Testis (tissue), 3 donors: Measurements from ENCODE around the gene OLA1. TPM values are rescaled to one million over a fixed set of nuclear protein-coding genes. Genes with fewer than 3 reads are reported as not detected.

Source experiments
- DNase-seq: peaks from one replicate; pipeline ENCODE4 v3.0.0-alpha.2; 2019
- H3K27ac ChIP-seq, 2 donors: fragments of 200-600 bp; sonication (generic); one replicate each; pipeline ENCODE4 v1.5.1; 2019
- H3K27me3 ChIP-seq: fragments of 200-600 bp; sonication (generic); one replicate; pipeline ENCODE4 v1.5.1; 2019
- H3K36me3 ChIP-seq: fragments of 200-600 bp; sonication (generic); one replicate; pipeline ENCODE4 v1.5.1; 2017; ENCODE audit warnings: low read depth; ENCODE audit errors: missing control alignments
- H3K4me1 ChIP-seq: fragments of 200-600 bp; sonication (generic); one replicate; pipeline ENCODE4 v1.5.1; 2019
- H3K4me3 ChIP-seq, 2 donors: fragments of 200-600 bp; sonication (generic); one replicate each; pipeline ENCODE4 v1.5.1; 2017 to 2019
- H3K9me3 ChIP-seq: fragments of 200-600 bp; sonication (generic); one replicate; pipeline ENCODE4 v1.5.1; 2017
- CTCF ChIP-seq, 3 experiments: fragments of 450-650 bp in 2 of 3; fragments of 200-600 bp in 1 of 3; sonication (generic) in 1 of 3; IDR thresholded peaks; one replicate each; pipeline ENCODE4 v1.5.1; 2016 to 2019; ENCODE audit warnings: antibody characterized with exemption in 3 of 3, mild to moderate bottlenecking in 2 of 3, moderate library complexity in 1 of 3
- POLR2A ChIP-seq: fragments of 450-650 bp; IDR thresholded peaks from one replicate; pipeline ENCODE4 v1.6.1; 2017; ENCODE audit warnings: antibody characterized with exemption, mild to moderate bottlenecking, moderate library complexity
- WGBS, 2 donors: methylation state at CpG; one replicate each; pipeline ENCODE4 v1.1.5; 2018; 5-methylcytosine and 5-hydroxymethylcytosine counted together
- intact Hi-C: fragments of 100-400 bp; cut with DNase I; formaldehyde crosslinking; loops from one replicate; pipeline ENCODE4 v1.15.1; 2023; ENCODE audit warnings: low total_unique reads
- polyA plus RNA-seq: library from polyadenylated mRNA; stranded (reverse); fragments of 350-450 nt; fragmentation: Illumina TruSeq; extraction: RNeasy Lipid Tissue Mini Kit (QIAGEN cat#74804); gene quantifications from one replicate; pipeline ENCODE4 v1.2.3, GENCODE V29; 2014; ENCODE audit warnings: low read depth, low replicate concordance; ENCODE audit not compliant: insufficient read depth
- total RNA-seq, 2 donors: library from RNA; depleted of rRNA; stranded (reverse); fragments of >200 nt; gene quantifications; one replicate each; pipeline ENCODE4 v1.2.3, GENCODE V29; 2016

Gene OLA1
- total and polyA plus RNA-seq, 3 donors from 2014 or later, result 58.0 to 118 (median 63.6) TPM

GRCh38 chr2:174193737-174194136 lies 54.6 kb downstream of the OLA1 start:
- H3K27ac ChIP-seq, result no peak overlapping the region
- WGBS, 2 donors, result 92 to 98% methylated on average over 4 of the region's 4 CpGs
- no peaks in the 10 kb centered on the region for H3K9me3 ChIP-seq
- no peak overlapping the region for H3K4me3 ChIP-seq
- H3K27me3 ChIP-seq, result no peaks in the 10 kb centered on the region
- H3K4me1 ChIP-seq, result no peaks in the 10 kb centered on the region
- no peaks in the 10 kb centered on the region for H3K36me3 ChIP-seq
- TF ChIP-seq POLR2A, result no peak
- TF ChIP-seq CTCF (IDR thresholded peaks at IDR 0.05), result no peak
- DNase-seq, result no peak
- intact Hi-C loops, result no loop called here

- H3K36me3 ChIP-seq, result no peaks in the 10 kb centered on the region
- intact Hi-C loops, result no loop called here
- WGBS, 2 donors, result 75 to 92% methylated on average over 4 of the region's 4 CpGs
- H3K9me3 ChIP-seq, result no peaks in the 10 kb centered on the region
- H3K27ac ChIP-seq, result no peak overlapping the region
- no peaks in the 10 kb centered on the region for H3K27me3 ChIP-seq
- TF ChIP-seq POLR2A, result no peak
- TF ChIP-seq CTCF (IDR thresholded peaks at IDR 0.05), result no peak
- no peak for DNase-seq
- no peak overlapping the region for H3K4me3 ChIP-seq
- H3K4me1 ChIP-seq, result no peaks in the 10 kb centered on the region
Observed at GRCh38 chr2:174192664-174193063, 55.7 kb downstream of the OLA1 start.

- no peaks in the 10 kb centered on the region for H3K27me3 ChIP-seq
- TF ChIP-seq CTCF (IDR thresholded peaks at IDR 0.05), result no peak
- TF ChIP-seq POLR2A, result no peak
- WGBS, 2 donors, result 95 to 98% methylated on average over 6 of the region's 6 CpGs
- no peaks in the 10 kb centered on the region for H3K36me3 ChIP-seq
- no peaks in the 10 kb centered on the region for H3K9me3 ChIP-seq
- no peak overlapping the region for H3K4me3 ChIP-seq
- no peak for DNase-seq
- no peak overlapping the region for H3K27ac ChIP-seq
- intact Hi-C loops, result no loop called here
- no peaks in the 10 kb centered on the region for H3K4me1 ChIP-seq
Observed at GRCh38 chr2:174191342-174192074, 56.8 kb downstream of the OLA1 start.

GRCh38 chr2:174184915-174185314 lies 63.4 kb downstream of the OLA1 start:
- Histone ChIP-seq H3K4me3 (no peak overlapping the region), H3K27me3 (no peaks in the 10 kb centered on the region), H3K4me1 (peaks cover 8% of the 10 kb centered on the region), H3K27ac (no peak overlapping the region), H3K36me3 (no peaks in the 10 kb centered on the region), H3K9me3 (no peaks in the 10 kb centered on the region)
- no peak for DNase-seq
- no peak for TF ChIP-seq POLR2A
- TF ChIP-seq CTCF (IDR thresholded peaks at IDR 0.05), result no peak
- intact Hi-C loops, result no loop called here
- 92% methylated on average over 1 of the region's 1 CpG for WGBS, 2 donors

- no peak overlapping the region for H3K4me3 ChIP-seq
- 83 to 88% methylated on average over 2 of the region's 2 CpGs for WGBS, 2 donors
- no peaks in the 10 kb centered on the region for H3K27me3 ChIP-seq
- peaks cover 8% of the 10 kb centered on the region for H3K4me1 ChIP-seq
- no peak for TF ChIP-seq CTCF (IDR thresholded peaks at IDR 0.05)
- TF ChIP-seq POLR2A, result no peak
- intact Hi-C loops, result no loop called here
- H3K36me3 ChIP-seq, result no peaks in the 10 kb centered on the region
- H3K27ac ChIP-seq, result no peak overlapping the region
- no peaks in the 10 kb centered on the region for H3K9me3 ChIP-seq
- DNase-seq, result no peak
Observed at GRCh38 chr2:174184504-174184903, 63.8 kb downstream of the OLA1 start.
